Prostate gland (tissue), 2 donors: ENCODE data around the gene TMEM41B.
"Not testable (repeated sequence)": the region's sequence is repeated elsewhere in the genome, so short reads cannot be mapped to it uniquely, and the experiment has no call there.

ENCODE experiments used
- CTCF ChIP-seq, 4 experiments: fragments of 200-600 bp in 2 of 4; fragments of 450-650 bp in 2 of 4; sonication (generic) in 2 of 4; IDR thresholded peaks; 1 replicate in 3 of 4; 2 replicates in 1 of 4; pipeline ENCODE4 v1.5.1; 2016 to 2019; ENCODE audit warnings: antibody characterized with exemption in 4 of 4, mild to moderate bottlenecking in 2 of 4, moderate library complexity in 2 of 4
- POLR2A ChIP-seq: fragments of 450-650 bp; IDR thresholded peaks from one replicate; pipeline ENCODE4 v1.6.1; 2016; ENCODE audit warnings: antibody characterized with exemption, mild to moderate bottlenecking

GRCh38 chr11:9236242-9236641 lies 78.2 kb downstream of the TMEM41B start:
- not testable (repeated sequence) for TF ChIP-seq CTCF (IDR thresholded peaks at IDR 0.05); POLR2A
